Lung (tissue), 12 donors: ENCODE results near the gene STIM2. TPM values are rescaled to one million over a fixed set of nuclear protein-coding genes. Genes with fewer than 3 reads are reported as not detected.

Experiments
- ATAC-seq: fragments of 200-7000 bp; cut with Tn5 transposase; one replicate; pipeline ENCODE4 v1.9.1; 2020; ENCODE audit warnings: moderate number of reproducible peaks; ENCODE audit not compliant: insufficient read depth, low FRiP score
- DNase-seq, 3 donors: peaks; one replicate each; pipeline ENCODE4 v3.0.0-alpha.2; 2013 to 2017
- H3K27ac ChIP-seq, 2 donors: one replicate each; pipeline ENCODE4 v1.5.1; 2013; ENCODE audit warnings: mild to moderate bottlenecking in 2 of 2, moderate library complexity in 2 of 2, control low read depth in 1 of 2, inconsistent platforms in 1 of 2, low read depth in 1 of 2, low read length in 1 of 2
- H3K27me3 ChIP-seq, 3 donors: one replicate each; pipeline ENCODE4 v1.5.1; 2013; ENCODE audit warnings: low read length in 2 of 3; ENCODE audit not compliant: control insufficient read depth in 3 of 3, insufficient read depth in 3 of 3
- H3K36me3 ChIP-seq, 4 donors: one replicate each; pipeline ENCODE4 v1.5.1; 2013; ENCODE audit warnings: low read length in 4 of 4, mild to moderate bottlenecking in 1 of 4, moderate library complexity in 1 of 4; ENCODE audit not compliant: control insufficient read depth in 4 of 4, insufficient read depth in 4 of 4
- H3K4me1 ChIP-seq, 5 donors: one replicate each; pipeline ENCODE4 v1.5.1; 2013; ENCODE audit warnings: low read length in 5 of 5, mild to moderate bottlenecking in 2 of 5, moderate library complexity in 1 of 5; ENCODE audit not compliant: control insufficient read depth in 5 of 5, insufficient read depth in 5 of 5
- H3K4me3 ChIP-seq: one replicate; pipeline ENCODE4 v1.5.1; 2013; ENCODE audit warnings: mild to moderate bottlenecking, control low read depth, moderate library complexity
- H3K9ac ChIP-seq, 2 donors: one replicate each; pipeline ENCODE4 v1.5.1; 2013; ENCODE audit warnings: low read length in 2 of 2, control low read depth in 1 of 2; ENCODE audit not compliant: insufficient read depth in 1 of 2
- H3K9me3 ChIP-seq, 4 donors: one replicate each; pipeline ENCODE4 v1.5.1; 2013; ENCODE audit warnings: low read length in 3 of 4, mild to moderate bottlenecking in 1 of 4, moderate library complexity in 1 of 4; ENCODE audit not compliant: control insufficient read depth in 4 of 4, insufficient read depth in 3 of 4
- CTCF ChIP-seq: IDR thresholded peaks from 2 replicates; pipeline ENCODE4 v1.5.1; 2012; ENCODE audit warnings: mild to moderate bottlenecking; ENCODE audit errors: control extremely low read depth, extremely low read depth
- WGBS, 2 donors: extraction: QIAGEN DNeasy Blood & Tissue Kit; methylation state at CpG; one replicate each; pipeline ENCODE4 v1.1.7; 2013; 5-methylcytosine and 5-hydroxymethylcytosine counted together
- polyA plus RNA-seq, 2 donors: library from polyadenylated mRNA; stranded (reverse); fragments of 200-250 nt; gene quantifications; one replicate each; pipeline ENCODE4 v1.2.1, GENCODE V29; 2013
- total RNA-seq, 2 donors: library from RNA; depleted of rRNA in 1 of 2; stranded (reverse); fragments of >200 nt in 1 of 2; gene quantifications; one replicate each; pipeline ENCODE4 v1.2.1, GENCODE V29; 2014 to 2021
- donor health status: control.
- donor health status: control.
- donor health status: Bipolar disorder and iron deficiency.
- donor health status: healthy.
- donor health status: DM: yes; HTN: yes; CAD: no.

STIM2 gene
- total and polyA plus RNA-seq, 4 donors: 12.7 to 35.5 (median 25.9) TPM

- H3K4me3 ChIP-seq: no peak overlapping the region
- TF ChIP-seq CTCF: no peak
- DNase-seq: no peak
- H3K27ac ChIP-seq: no peak overlapping the region
- WGBS, 2 donors: 92 to 93% methylated on average over 1 of the region's 1 CpG
- H3K9ac ChIP-seq: no peak overlapping the region
- no peak for ATAC-seq
- no peaks in the 10 kb centered on the region for H3K9me3 ChIP-seq
- peaks cover 0 to 26% (median 5%) of the 10 kb centered on the region in 5 donors for H3K4me1 ChIP-seq
- H3K27me3 ChIP-seq: no peaks in the 10 kb centered on the region
- H3K36me3 ChIP-seq: no peaks in the 10 kb centered on the region
Observed at GRCh38 chr4:27000820-27001219, 140.2 kb downstream of the STIM2 start.

GRCh38 chr4:27001398-27002164, 140.9 kb downstream of the STIM2 start:
- H3K9me3 ChIP-seq: no peaks in the 10 kb centered on the region
- no peak overlapping the region for H3K27ac ChIP-seq
- H3K9ac ChIP-seq: no peak overlapping the region
- 99% methylated on average over 4 of the region's 4 CpGs for WGBS, 2 donors
- H3K27me3 ChIP-seq: no peaks in the 10 kb centered on the region
- no peak overlapping the region for H3K4me3 ChIP-seq
- TF ChIP-seq CTCF: no peak
- peaks cover 0 to 34% (median 5%) of the 10 kb centered on the region in 5 donors for H3K4me1 ChIP-seq
- H3K36me3 ChIP-seq: no peaks in the 10 kb centered on the region
- DNase-seq: no peak
- ATAC-seq: no peak

GRCh38 chr4:27003642-27004113, 143.0 kb downstream of the STIM2 start:
- Histone ChIP-seq H3K27ac (no peak overlapping the region), H3K27me3 (no peaks in the 10 kb centered on the region), H3K36me3 (peaks cover 0 to 2% (median under 1%) of the 10 kb centered on the region in 4 donors), H3K9ac (no peak overlapping the region), H3K4me1 (peaks cover 0 to 40% (median 5%) of the 10 kb centered on the region in 5 donors), H3K9me3 (no peaks in the 10 kb centered on the region), H3K4me3 (no peak overlapping the region)
- ATAC-seq: no peak
- DNase-seq: peak; percentile 43 to 73 (median 66)
- TF ChIP-seq CTCF: no peak
- WGBS, 2 donors: 44 to 53% methylated on average over 5 of the region's 5 CpGs
